HG03469 (cell line): Measurements from ENCODE around the gene MORN4.
"Not testable (repeated sequence)": the region's sequence is repeated elsewhere in the genome, so short reads cannot be mapped to it uniquely, and the experiment has no call there.

Experiments used
- ATAC-seq: cut with Tn5 transposase; IDR thresholded peaks from one replicate; pipeline ENCODE4 v1.9.1; 2021; ENCODE audit warnings: mild to moderate bottlenecking, moderate library complexity, moderate number of reproducible peaks; ENCODE audit not compliant: unreplicated experiment

The MORN4 gene

GRCh38 chr10:97642471-97643159, 9.3 kb upstream of the MORN4 start:
- not testable (repeated sequence) for ATAC-seq

- ATAC-seq, result peak; percentile 1
Measured at GRCh38 chr10:97640868-97641811, 7.8 kb upstream of the MORN4 start.

- ATAC-seq, result peak; percentile 92
Measured at GRCh38 chr10:97640174-97640867, 7.0 kb upstream of the MORN4 start, which contains the start of gene PI4K2A. Gene PI4K2A (plus strand): TSS chr10:97640671. CDS start chr10:97640743, 72 bp downstream.

- ATAC-seq, result not testable (repeated sequence)
Measured at GRCh38 chr10:97639090-97639489, 5.8 kb upstream of the MORN4 start.

- ATAC-seq, result no peak
Measured at GRCh38 chr10:97635577-97635976, 2.3 kb upstream of the MORN4 start.

GRCh38 chr10:97633921-97634320, 621 bp upstream of the MORN4 start:
- no peak for ATAC-seq

- ATAC-seq, result no peak
Measured at GRCh38 chr10:97631098-97631497, 2.2 kb downstream of the MORN4 start.

GRCh38 chr10:97629289-97629688, 4.0 kb downstream of the MORN4 start:
- no peak for ATAC-seq

- no peak for ATAC-seq
Measured at GRCh38 chr10:97628228-97628627, 5.1 kb downstream of the MORN4 start.

GRCh38 chr10:97627731-97628130, 5.6 kb downstream of the MORN4 start:
- ATAC-seq, result no peak

- ATAC-seq, result no peak
Measured at GRCh38 chr10:97623277-97623676, 10.0 kb downstream of the MORN4 start.

- no peak for ATAC-seq
Measured at GRCh38 chr10:97618733-97619132, 14.6 kb downstream of the MORN4 start.

GRCh38 chr10:97618285-97618684, 15.0 kb downstream of the MORN4 start:
- no peak for ATAC-seq

GRCh38 chr10:97612386-97612785, 20.9 kb downstream of the MORN4 start:
- ATAC-seq, result no peak

- no peak for ATAC-seq
Measured at GRCh38 chr10:97611473-97611872, 21.8 kb downstream of the MORN4 start.

GRCh38 chr10:97608991-97609561, 24.2 kb downstream of the MORN4 start:
- ATAC-seq, result no peak

- no peak for ATAC-seq
Measured at GRCh38 chr10:97607095-97607636, 26.1 kb downstream of the MORN4 start.

- ATAC-seq, result no peak
Measured at GRCh38 chr10:97601268-97602215, 31.8 kb downstream of the MORN4 start.

- no peak for ATAC-seq
Measured at GRCh38 chr10:97600616-97601015, 32.7 kb downstream of the MORN4 start.

GRCh38 chr10:97599272-97599619, 34.1 kb downstream of the MORN4 start:
- ATAC-seq, result no peak
